Left renal pelvis (tissue), 4 donors: Measurements from ENCODE around the gene LGR6. TPM values are rescaled to one million over a fixed set of nuclear protein-coding genes. Genes with fewer than 3 reads are reported as not detected.
"Not testable (repeated sequence)": the region's sequence is repeated elsewhere in the genome, so short reads cannot be mapped to it uniquely, and the experiment has no call there.

Experiments
- DNase-seq, 4 donors: peaks; one replicate each; pipeline ENCODE4 v3.0.0-alpha.2; 2013; ENCODE audit warnings: low read depth in 4 of 4, low spot score in 3 of 4
- polyA plus RNA-seq, 4 donors: library from polyadenylated mRNA; unstranded; fragments of 120-200 nt; gene quantifications; one replicate each; pipeline ENCODE4 v1.2.1, GENCODE V29; 2013; ENCODE audit not compliant: insufficient read length in 4 of 4

LGR6 gene
- polyA plus RNA-seq, 4 donors, result 0.76 to 1.4 (median 0.82) TPM

DNA sequence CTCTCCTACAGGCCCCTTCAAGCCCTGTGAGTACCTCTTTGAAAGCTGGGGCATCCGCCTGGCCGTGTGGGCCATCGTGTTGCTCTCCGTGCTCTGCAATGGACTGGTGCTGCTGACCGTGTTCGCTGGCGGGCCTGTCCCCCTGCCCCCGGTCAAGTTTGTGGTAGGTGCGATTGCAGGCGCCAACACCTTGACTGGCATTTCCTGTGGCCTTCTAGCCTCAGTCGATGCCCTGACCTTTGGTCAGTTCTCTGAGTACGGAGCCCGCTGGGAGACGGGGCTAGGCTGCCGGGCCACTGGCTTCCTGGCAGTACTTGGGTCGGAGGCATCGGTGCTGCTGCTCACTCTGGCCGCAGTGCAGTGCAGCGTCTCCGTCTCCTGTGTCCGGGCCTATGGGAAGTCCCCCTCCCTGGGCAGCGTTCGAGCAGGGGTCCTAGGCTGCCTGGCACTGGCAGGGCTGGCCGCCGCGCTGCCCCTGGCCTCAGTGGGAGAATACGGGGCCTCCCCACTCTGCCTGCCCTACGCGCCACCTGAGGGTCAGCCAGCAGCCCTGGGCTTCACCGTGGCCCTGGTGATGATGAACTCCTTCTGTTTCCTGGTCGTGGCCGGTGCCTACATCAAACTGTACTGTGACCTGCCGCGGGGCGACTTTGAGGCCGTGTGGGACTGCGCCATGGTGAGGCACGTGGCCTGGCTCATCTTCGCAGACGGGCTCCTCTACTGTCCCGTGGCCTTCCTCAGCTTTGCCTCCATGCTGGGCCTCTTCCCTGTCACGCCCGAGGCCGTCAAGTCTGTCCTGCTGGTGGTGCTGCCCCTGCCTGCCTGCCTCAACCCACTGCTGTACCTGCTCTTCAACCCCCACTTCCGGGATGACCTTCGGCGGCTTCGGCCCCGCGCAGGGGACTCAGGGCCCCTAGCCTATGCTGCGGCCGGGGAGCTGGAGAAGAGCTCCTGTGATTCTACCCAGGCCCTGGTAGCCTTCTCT lies 124.6 kb downstream of the LGR6 start:
- no peak for DNase-seq

DNA sequence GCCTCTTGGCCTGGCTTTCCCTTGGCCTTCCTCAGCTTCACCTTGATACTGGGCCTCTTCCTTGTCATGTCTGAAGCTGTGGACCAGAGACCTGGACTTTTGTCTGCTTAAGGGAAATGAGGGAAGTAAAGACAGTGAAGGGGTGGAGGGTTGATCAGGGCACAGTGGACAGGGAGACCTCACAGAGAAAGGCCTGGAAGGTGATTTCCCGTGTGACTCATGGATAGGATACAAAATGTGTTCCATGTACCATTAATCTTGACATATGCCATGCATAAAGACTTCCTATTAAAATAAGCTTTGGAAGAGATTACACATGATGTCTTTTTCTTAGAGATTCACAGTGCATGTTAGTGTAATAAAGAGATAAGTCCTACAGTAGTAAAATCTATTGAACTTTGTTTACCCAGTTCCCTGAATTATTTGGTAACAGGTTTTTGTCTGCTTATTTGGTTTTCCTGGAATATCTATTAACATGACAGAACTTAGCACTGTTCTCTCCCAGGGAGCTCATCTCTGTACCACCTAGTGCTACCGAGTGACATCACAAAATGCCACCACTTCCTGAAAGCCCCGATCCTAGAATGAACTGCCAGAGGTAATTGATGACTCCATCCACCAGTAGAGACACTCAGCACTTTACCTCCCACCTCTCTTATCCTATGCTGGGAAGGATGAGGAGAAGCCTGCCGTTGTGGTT lies 125.9 kb downstream of the LGR6 start:
- DNase-seq, result no peak

- DNase-seq, result no peak
Measured at GRCh38 chr1:202320081-202320405, 126.4 kb downstream of the LGR6 start.

DNA sequence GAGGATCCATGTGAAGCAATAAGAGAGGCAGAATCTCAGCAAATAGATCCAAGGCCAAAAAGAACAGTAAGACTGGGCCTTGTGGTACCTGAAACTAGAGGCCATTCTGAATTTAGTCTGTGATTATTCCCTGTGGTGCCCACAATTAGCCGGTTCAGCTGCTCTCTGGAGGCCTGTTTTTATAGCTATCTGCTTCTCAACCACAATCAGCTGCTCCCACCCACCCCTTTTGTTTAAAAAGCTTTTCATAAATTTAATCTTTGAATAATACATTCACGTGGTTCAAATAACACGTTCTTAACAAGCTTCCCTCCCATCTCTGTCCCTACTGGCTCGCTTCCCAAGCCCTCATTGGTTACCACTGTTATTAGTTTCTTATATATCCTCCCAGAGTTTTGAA lies 130.1 kb downstream of the LGR6 start:
- no peak for DNase-seq

DNA sequence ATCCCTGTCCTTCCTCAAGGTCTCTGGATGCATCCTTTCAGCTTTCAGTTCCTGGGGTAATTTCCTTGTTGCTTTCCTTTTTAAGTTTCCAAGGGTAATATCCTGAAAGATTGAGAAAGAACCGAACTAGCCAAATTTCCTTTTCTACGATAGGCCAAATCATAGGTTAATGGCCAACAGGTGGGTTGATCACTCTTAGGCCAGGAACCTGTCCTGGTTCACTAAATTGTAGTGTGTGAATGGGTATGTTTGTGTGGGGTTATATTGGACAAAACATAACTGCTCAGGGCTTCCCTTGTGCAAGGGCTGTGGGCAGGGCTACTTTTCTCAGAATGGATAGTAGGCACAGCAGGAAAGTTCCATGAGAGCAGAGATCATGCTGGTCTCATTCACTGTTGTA lies 131.0 kb downstream of the LGR6 start:
- DNase-seq, result no peak

DNA sequence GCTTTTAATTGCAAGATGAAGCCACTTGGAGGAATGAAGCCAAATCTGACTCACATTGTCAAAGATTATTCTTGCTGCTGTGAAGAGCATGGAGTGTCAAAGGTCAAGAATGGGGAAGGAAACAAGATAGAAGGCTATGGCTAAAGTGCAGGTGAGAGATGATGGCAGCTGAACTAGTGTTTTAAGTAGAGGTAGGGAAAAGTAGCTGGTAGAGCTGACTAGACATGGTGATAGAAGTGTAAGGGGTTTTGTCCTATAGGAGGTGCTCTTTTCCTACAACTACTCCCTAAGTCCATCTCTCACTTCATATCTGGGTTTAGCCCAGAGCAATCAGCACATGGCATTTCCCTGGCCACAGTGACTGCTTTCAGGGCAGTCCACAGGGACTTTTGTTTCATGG lies 136.3 kb downstream of the LGR6 start:
- no peak for DNase-seq

DNA sequence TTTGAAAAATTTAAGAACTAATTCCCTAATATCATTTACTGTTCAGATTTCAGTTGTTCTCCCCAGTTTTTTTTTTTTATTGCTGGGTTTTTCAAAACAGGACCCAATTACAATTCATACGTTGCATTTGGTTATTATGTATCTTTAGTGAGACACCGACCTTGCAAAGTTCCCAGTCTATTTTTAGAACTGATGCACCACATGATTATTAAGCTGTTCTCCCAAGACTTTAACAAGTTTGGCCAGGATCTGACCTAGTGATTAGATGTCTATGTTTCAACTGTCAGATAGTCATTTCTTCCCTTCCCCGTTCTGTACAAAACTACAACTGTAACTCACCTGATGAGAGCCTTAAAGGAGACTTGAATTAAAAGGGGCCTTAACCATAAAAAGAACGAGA lies 140.3 kb downstream of the LGR6 start:
- DNase-seq, result no peak

DNA sequence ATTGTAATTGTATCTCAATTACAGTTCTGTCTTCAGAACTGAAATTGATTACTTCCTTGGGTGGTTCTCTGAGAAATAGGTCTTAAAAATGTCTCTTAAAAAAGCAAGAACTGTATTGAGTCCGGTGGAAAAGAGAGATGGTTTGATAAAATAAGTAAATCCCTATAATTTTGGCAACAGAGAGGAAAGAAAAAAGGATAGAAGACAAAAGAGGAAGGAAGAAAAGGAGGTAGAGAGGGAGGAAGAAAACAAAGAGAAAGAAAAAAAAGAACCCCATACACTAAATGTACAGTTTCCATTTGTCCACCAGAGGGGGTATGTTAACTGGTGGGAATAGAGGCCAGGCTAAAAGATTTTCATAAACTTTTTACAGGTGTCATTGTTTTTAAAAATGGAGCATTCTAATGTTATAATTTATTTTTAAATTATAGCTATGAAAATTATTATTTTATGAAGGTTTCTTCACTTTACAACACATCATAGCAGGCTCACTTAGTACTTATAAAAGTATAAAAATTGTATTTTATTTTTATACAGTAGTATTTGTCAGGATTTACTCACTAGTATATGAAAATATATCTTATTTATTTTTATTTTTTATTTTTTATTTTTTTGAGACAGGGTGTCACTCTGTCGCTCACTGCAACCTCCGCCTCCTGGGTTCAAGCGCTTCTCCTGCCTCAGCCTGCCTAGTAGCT lies 150.2 kb downstream of the LGR6 start:
- no peak for DNase-seq

DNA sequence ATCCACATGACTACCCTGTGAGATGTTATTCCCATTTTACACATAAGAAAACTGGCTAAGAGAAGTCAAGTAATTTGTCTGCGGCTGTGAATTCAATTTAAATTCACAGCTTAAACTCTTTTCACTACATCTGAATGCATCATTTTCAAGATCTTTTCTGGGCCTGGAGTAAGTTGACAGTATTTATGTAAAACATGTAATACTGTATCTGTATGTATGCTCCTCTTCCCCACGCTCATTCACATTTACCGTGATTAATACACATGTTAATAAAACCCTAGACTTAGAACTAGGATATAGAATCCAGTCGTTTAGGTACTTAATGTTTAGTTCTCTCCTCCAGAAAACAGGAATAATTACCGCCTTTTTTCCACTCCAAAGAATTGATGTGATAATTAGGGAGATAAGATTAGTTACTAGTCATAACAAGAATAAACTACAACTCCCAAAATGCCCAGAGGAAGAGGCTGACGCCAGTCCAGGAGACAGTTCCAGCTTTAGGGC lies 154.5 kb downstream of the LGR6 start:
- DNase-seq, result no peak

GRCh38 chr1:202348509-202349205 lies 155.1 kb downstream of the LGR6 start, which contains the start of gene PPP1R12B:
TSS of gene PPP1R12B (plus strand) at chr1:202348699. CDS start at chr1:202348852, 153 bp downstream.
- peak; percentile 93 to 99 (median 98) for DNase-seq

DNA sequence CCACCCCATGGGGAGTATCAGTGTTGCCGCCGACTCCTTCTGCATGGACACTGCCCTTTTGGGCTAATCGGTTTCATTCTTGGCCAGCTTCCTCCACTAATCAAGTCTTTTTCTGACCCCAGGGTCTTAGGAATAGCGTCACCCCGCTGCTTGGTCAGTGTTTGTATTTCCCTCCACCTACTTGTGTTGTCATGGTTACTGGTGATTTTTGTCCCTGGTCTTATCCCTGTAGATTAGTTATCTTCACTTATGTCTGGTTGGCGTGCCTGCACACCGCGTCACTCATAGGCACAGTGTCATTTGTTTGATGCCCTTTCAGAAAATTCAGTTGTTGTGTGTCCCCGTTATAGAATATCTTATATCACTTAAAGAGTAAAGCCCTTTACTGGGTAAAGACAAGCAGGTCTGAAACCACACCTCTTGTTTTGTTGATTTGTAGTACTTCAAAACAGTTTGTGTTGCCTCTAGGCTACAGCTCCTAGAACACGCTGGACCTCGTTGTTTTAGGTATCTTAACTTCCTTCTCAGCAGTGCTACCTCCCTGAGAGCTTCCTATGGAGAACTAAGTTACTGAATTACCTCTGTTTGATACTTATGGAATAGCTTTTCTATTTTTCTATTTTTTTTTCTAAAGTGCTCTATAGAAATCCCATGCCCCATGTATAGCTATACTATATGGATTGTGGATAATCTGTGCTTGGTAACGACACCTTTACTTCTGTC lies 155.8 kb downstream of the LGR6 start:
- no peak for DNase-seq

DNA sequence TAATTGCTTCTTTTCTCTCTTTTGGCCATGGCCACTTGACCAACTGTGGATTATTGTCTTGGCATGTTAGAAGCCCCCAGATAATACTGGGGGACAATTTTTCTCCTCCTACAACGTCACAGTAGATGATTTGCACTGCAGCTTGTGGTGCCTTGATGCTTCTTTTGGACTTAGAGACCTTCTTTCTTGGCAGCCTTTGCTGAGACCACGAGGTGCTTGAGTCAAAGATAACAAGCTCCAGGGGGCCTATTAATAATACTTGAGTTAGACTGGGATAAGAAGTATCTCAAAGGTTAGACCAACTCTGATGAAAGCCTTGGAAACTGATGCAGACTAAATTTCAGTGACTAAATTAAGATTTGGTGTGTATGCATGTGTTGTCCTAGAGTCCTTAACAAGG lies 158.1 kb downstream of the LGR6 start:
- DNase-seq, result no peak

GRCh38 chr1:202352583-202353197 lies 159.1 kb downstream of the LGR6 start:
- not testable (repeated sequence) for DNase-seq

- no peak for DNase-seq
Measured at GRCh38 chr1:202355944-202356553, 162.4 kb downstream of the LGR6 start.

GRCh38 chr1:202357506-202357905 lies 163.9 kb downstream of the LGR6 start:
- DNase-seq, result no peak

GRCh38 chr1:202361224-202361623 lies 167.6 kb downstream of the LGR6 start:
- no peak for DNase-seq

DNA sequence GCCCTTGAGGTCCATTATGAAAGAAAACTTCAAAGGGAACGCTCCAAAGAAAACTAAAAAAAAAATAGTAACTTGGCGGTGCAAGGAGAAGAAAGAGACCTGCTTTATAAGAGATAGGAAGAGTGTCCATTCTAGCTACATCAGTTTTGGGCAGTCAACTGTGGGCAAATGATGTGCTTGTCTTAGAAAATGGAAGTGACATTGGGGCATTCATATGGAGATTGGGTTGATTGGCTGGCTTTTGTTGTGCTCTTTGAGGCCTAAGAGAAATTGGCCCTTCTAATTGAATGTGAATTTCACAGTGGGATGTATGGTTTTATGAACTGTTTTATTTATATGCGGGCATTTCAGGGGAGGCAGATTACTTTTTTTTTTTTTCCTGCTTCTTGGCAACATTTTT lies 168.1 kb downstream of the LGR6 start:
- no peak for DNase-seq

- DNase-seq, result no peak
Measured at GRCh38 chr1:202362212-202362611, 168.6 kb downstream of the LGR6 start.
